Cardiac muscle cell (in vitro differentiated cells and primary cell): ENCODE data around the gene TMEM259. TPM values are rescaled to one million over a fixed set of nuclear protein-coding genes. Genes with fewer than 3 reads are reported as not detected.

Experiments
- DNase-seq, 2 donors: peaks; one replicate each; pipeline versions ENCODE4 v3.0.0 to v3.0.0-alpha.2; 2010 to 2017; ENCODE audit warnings: low read depth in 1 of 2, low spot score in 1 of 2
- H3K27ac ChIP-seq: fragments of 200-600 bp; sonication (generic); 2 replicates; pipeline ENCODE4 v1.5.1; 2016
- H3K27me3 ChIP-seq: fragments of 200-600 bp; sonication (generic); 2 replicates; pipeline ENCODE4 v1.6.0; 2016; ENCODE audit warnings: control low read depth
- H3K36me3 ChIP-seq: fragments of 200-600 bp; sonication (generic); 2 replicates; pipeline ENCODE4 v1.5.1; 2016; ENCODE audit warnings: control low read depth
- H3K4me1 ChIP-seq: fragments of 200-600 bp; sonication (generic); 2 replicates; pipeline ENCODE4 v1.8.1; 2017; ENCODE audit warnings: low read depth, mild to moderate bottlenecking, mixed run types
- H3K4me3 ChIP-seq: fragments of 200-600 bp; sonication (generic); 2 replicates; pipeline ENCODE4 v1.5.1; 2016; ENCODE audit warnings: mild to moderate bottlenecking
- H3K9me3 ChIP-seq: fragments of 200-600 bp; sonication (generic); 2 replicates; pipeline ENCODE4 v1.5.1; 2017; ENCODE audit warnings: low read depth, mild to moderate bottlenecking, control low read depth
- CTCF ChIP-seq: IDR thresholded peaks from 2 replicates; pipeline ENCODE4 v1.5.1; 2012; ENCODE audit warnings: low read depth, mild to moderate bottlenecking, low read length
- polyA plus RNA-seq: library from polyadenylated mRNA; unstranded; fragments of >200 nt; fragmentation: Nextera tagmentation; extraction: Ambion mirVana; gene quantifications from 2 replicates; pipeline ENCODE4 v1.2.1, GENCODE V29; 2016
- total RNA-seq: library from RNA; depleted of rRNA; stranded (reverse); fragments of >200 nt; gene quantifications from 2 replicates; pipeline ENCODE4 v1.2.3, GENCODE V29; 2016

The TMEM259 gene
- total and polyA plus RNA-seq, 2 experiments from 2014 or later = 370 to 403 TPM

- H3K9me3 ChIP-seq = no peaks in the 10 kb centered on the region
- no peak for TF ChIP-seq CTCF
- no peaks in the 10 kb centered on the region for H3K27me3 ChIP-seq
- H3K4me1 ChIP-seq = peaks cover 23% of the 10 kb centered on the region
- peak overlapping the region; percentile 81 for H3K27ac ChIP-seq
- no peak overlapping the region for H3K4me3 ChIP-seq
- peaks cover 12% of the 10 kb centered on the region for H3K36me3 ChIP-seq
- no peak for DNase-seq
Observed at GRCh38 chr19:960601-960938, 60.4 kb downstream of the TMEM259 start.

GRCh38 chr19:960020-960419, 60.9 kb downstream of the TMEM259 start:
- H3K27me3 ChIP-seq = no peaks in the 10 kb centered on the region
- peak in 1 of 2 donors; percentile 39 for DNase-seq

More at GRCh38 chr19:960020-960419, 60.9 kb downstream of the TMEM259 start:
- H3K36me3 ChIP-seq = peaks cover 7% of the 10 kb centered on the region
- peaks cover 28% of the 10 kb centered on the region for H3K4me1 ChIP-seq
- TF ChIP-seq CTCF = no peak
- H3K27ac ChIP-seq = peak overlapping the region; percentile 81
- no peaks in the 10 kb centered on the region for H3K9me3 ChIP-seq
- no peak overlapping the region for H3K4me3 ChIP-seq

Other genes with a start within 250 kb of the TMEM259 start
- gene PTBP1, start 223.7 kb downstream of the TMEM259 start, total RNA-seq = 92.0 and 92.7 TPM in 2 replicates
- gene PTBP1, start 223.7 kb downstream of the TMEM259 start, polyA plus RNA-seq = 110 and 111 TPM in 2 replicates
- gene PLPPR3, start 199.2 kb downstream of the TMEM259 start, total RNA-seq = 70.8 and 88.2 TPM in 2 replicates
- 65.7 and 92.9 TPM in 2 replicates for gene PLPPR3, start 199.2 kb downstream of the TMEM259 start, polyA plus RNA-seq
- 1.4 and 5.7 TPM in 2 replicates for gene AZU1, start 193.3 kb downstream of the TMEM259 start, total RNA-seq
- gene AZU1, start 193.3 kb downstream of the TMEM259 start, polyA plus RNA-seq = 1.5 and 5.6 TPM in 2 replicates
- 0.60 TPM in 1 of 2 replicates, not detected in the other for gene PRTN3, start 180.1 kb downstream of the TMEM259 start, total RNA-seq
- 0.44 and 0.57 TPM in 2 replicates for gene PRTN3, start 180.1 kb downstream of the TMEM259 start, polyA plus RNA-seq
- gene ELANE, start 168.8 kb downstream of the TMEM259 start, total RNA-seq = not detected in 2 replicates
- gene ELANE, start 168.8 kb downstream of the TMEM259 start, polyA plus RNA-seq = not detected in 2 replicates
- gene CFD, start 161.5 kb downstream of the TMEM259 start, total RNA-seq = 1.6 and 2.9 TPM in 2 replicates
- 3.1 and 6.5 TPM in 2 replicates for gene CFD, start 161.5 kb downstream of the TMEM259 start, polyA plus RNA-seq
- gene MED16, start 127.9 kb downstream of the TMEM259 start, total RNA-seq = 61.9 and 67.2 TPM in 2 replicates
- 104 and 145 TPM in 2 replicates for gene MED16, start 127.9 kb downstream of the TMEM259 start, polyA plus RNA-seq
- gene RNU6-9, start 127.6 kb downstream of the TMEM259 start, total RNA-seq = not detected in 2 replicates
- not detected in 2 replicates for gene RNU6-9, start 127.6 kb downstream of the TMEM259 start, polyA plus RNA-seq
- 60.3 and 66.2 TPM in 2 replicates for gene R3HDM4, start 107.9 kb downstream of the TMEM259 start, total RNA-seq
- gene R3HDM4, start 107.9 kb downstream of the TMEM259 start, polyA plus RNA-seq = 82.1 and 86.7 TPM in 2 replicates
- gene KISS1R, start 103.8 kb downstream of the TMEM259 start, total RNA-seq = 0.46 and 1.2 TPM in 2 replicates
- gene KISS1R, start 103.8 kb downstream of the TMEM259 start, polyA plus RNA-seq = 1.9 and 3.2 TPM in 2 replicates
- 59.7 and 62.3 TPM in 2 replicates for gene ARID3A, start 95.1 kb downstream of the TMEM259 start, total RNA-seq
- gene ARID3A, start 95.1 kb downstream of the TMEM259 start, polyA plus RNA-seq = 39.1 and 48.7 TPM in 2 replicates
- gene WDR18, start 36.8 kb downstream of the TMEM259 start, total RNA-seq = 136 and 143 TPM in 2 replicates
- 241 and 262 TPM in 2 replicates for gene WDR18, start 36.8 kb downstream of the TMEM259 start, polyA plus RNA-seq
- gene GRIN3B, start 20.7 kb downstream of the TMEM259 start, total RNA-seq = 5.4 and 8.5 TPM in 2 replicates
- gene GRIN3B, start 20.7 kb downstream of the TMEM259 start, polyA plus RNA-seq = 3.0 and 4.9 TPM in 2 replicates
- not detected in 2 replicates for gene RNU6-2, start 399 bp upstream of the TMEM259 start, total RNA-seq
- gene RNU6-2, start 399 bp upstream of the TMEM259 start, polyA plus RNA-seq = not detected in 2 replicates
- gene CNN2, start 5.5 kb upstream of the TMEM259 start, total RNA-seq = 158 TPM in 2 replicates
- gene CNN2, start 5.5 kb upstream of the TMEM259 start, polyA plus RNA-seq = 183 and 185 TPM in 2 replicates
- 43.6 and 44.0 TPM in 2 replicates for gene ABCA7, start 19.0 kb upstream of the TMEM259 start, total RNA-seq
- 36.8 and 60.4 TPM in 2 replicates for gene ABCA7, start 19.0 kb upstream of the TMEM259 start, polyA plus RNA-seq
- 88.6 and 133 TPM in 2 replicates for gene ARHGAP45, start 46.0 kb upstream of the TMEM259 start, total RNA-seq
- 39.3 and 67.5 TPM in 2 replicates for gene ARHGAP45, start 46.0 kb upstream of the TMEM259 start, polyA plus RNA-seq
- 371 and 410 TPM in 2 replicates for gene POLR2E, start 74.3 kb upstream of the TMEM259 start, total RNA-seq
- 409 and 487 TPM in 2 replicates for gene POLR2E, start 74.3 kb upstream of the TMEM259 start, polyA plus RNA-seq
- 759 and 903 TPM in 2 replicates for gene GPX4, start 82.9 kb upstream of the TMEM259 start, total RNA-seq
- gene GPX4, start 82.9 kb upstream of the TMEM259 start, polyA plus RNA-seq = 826 and 860 TPM in 2 replicates
- gene SBNO2, start 153.1 kb upstream of the TMEM259 start, total RNA-seq = 23.0 and 28.5 TPM in 2 replicates
- 6.8 and 11.8 TPM in 2 replicates for gene SBNO2, start 153.1 kb upstream of the TMEM259 start, polyA plus RNA-seq
- gene STK11, start 184.7 kb upstream of the TMEM259 start, total RNA-seq = 140 and 180 TPM in 2 replicates
- gene STK11, start 184.7 kb upstream of the TMEM259 start, polyA plus RNA-seq = 122 and 154 TPM in 2 replicates
- 21.1 and 29.1 TPM in 2 replicates for gene CBARP, start 216.9 kb upstream of the TMEM259 start, total RNA-seq
- gene CBARP, start 216.9 kb upstream of the TMEM259 start, polyA plus RNA-seq = 22.1 and 30.6 TPM in 2 replicates
- 188 and 355 TPM in 2 replicates for gene ATP5F1D, start 220.6 kb upstream of the TMEM259 start, total RNA-seq
- 505 and 638 TPM in 2 replicates for gene ATP5F1D, start 220.6 kb upstream of the TMEM259 start, polyA plus RNA-seq
- 45.6 and 89.2 TPM in 2 replicates for gene MIDN, start 227.5 kb upstream of the TMEM259 start, total RNA-seq
- gene MIDN, start 227.5 kb upstream of the TMEM259 start, polyA plus RNA-seq = 58.1 and 76.0 TPM in 2 replicates
- gene CIRBP, start 248.2 kb upstream of the TMEM259 start, total RNA-seq = 1,112 and 2,236 TPM in 2 replicates
- gene CIRBP, start 248.2 kb upstream of the TMEM259 start, polyA plus RNA-seq = 716 and 851 TPM in 2 replicates